IMR-90 (cell line): ENCODE measurements around the gene SH2B3. TPM values are rescaled to one million over a fixed set of nuclear protein-coding genes. Genes with fewer than 3 reads are reported as not detected.

Source experiments
- ATAC-seq: fragments of 200-7000 bp; cut with Tn5 transposase; 2 replicates; pipeline ENCODE4 v1.9.1; 2020; ENCODE audit warnings: low read depth, mild to moderate bottlenecking, moderate library complexity
- BruUV-seq: library from RNA; stranded (reverse); fragments of 400-500 nt; replicated peaks from 2 replicates; lab custom pipeline; 2021; lab: Mats Ljungman, UMichigan
- CTCF ChIA-PET: fragments of 300-600 bp; formaldehyde crosslinking; extraction: SDS; loops from one replicate; lab custom pipeline; 2021; ENCODE audit warnings: antibody characterized with exemption; lab: Yijun Ruan, JAX
- POLR2A ChIA-PET: fragments of 300-600 bp; sonication (Branson Sonifier 250); formaldehyde crosslinking; loops from one replicate; lab custom pipeline; 2022; ENCODE audit warnings: antibody characterized with exemption; ENCODE audit not compliant: unreplicated experiment; lab: Charles Lee
- DNase-seq: peaks from one replicate; pipeline ENCODE4 v3.0.0; 2013
- H2AFZ ChIP-seq: replicated peaks from 2 replicates; pipeline ENCODE3; 2013; ENCODE audit warnings: low read length, mild to moderate bottlenecking; ENCODE audit not compliant: poor library complexity
- H2AK5ac ChIP-seq: 2 replicates; pipeline ENCODE4 v1.6.1; 2013; ENCODE audit warnings: low read depth, low read length, inconsistent platforms
- H2AK9ac ChIP-seq: replicated peaks from 2 replicates; pipeline ENCODE3; 2013; ENCODE audit warnings: mild to moderate bottlenecking, low read depth, low read length, moderate library complexity; ENCODE audit not compliant: poor library complexity
- H2BK120ac ChIP-seq: 2 replicates; pipeline ENCODE4 v1.6.1; 2013; ENCODE audit warnings: low read depth, low read length, inconsistent platforms
- H2BK15ac ChIP-seq: 3 replicates; pipeline ENCODE4 v1.6.1; 2013; ENCODE audit warnings: low read depth, low read length, inconsistent platforms
- H2BK20ac ChIP-seq: 2 replicates; pipeline ENCODE4 v1.6.1; 2013; ENCODE audit warnings: low read depth, mild to moderate bottlenecking, inconsistent platforms, low read length, moderate library complexity
- H2BK5ac ChIP-seq: 2 replicates; pipeline ENCODE4 v1.6.1; 2013; ENCODE audit warnings: mild to moderate bottlenecking, low read depth, low read length, inconsistent platforms; ENCODE audit not compliant: poor library complexity, severe bottlenecking
- H3K14ac ChIP-seq: replicated peaks from 2 replicates; pipeline ENCODE4 v1.6.1; 2013; ENCODE audit warnings: low read depth, low read length, inconsistent platforms
- H3K18ac ChIP-seq: 2 replicates; pipeline ENCODE4 v1.6.1; 2013; ENCODE audit warnings: low read depth, low read length, control low read depth
- H3K23ac ChIP-seq: 2 replicates; pipeline ENCODE4 v1.6.1; 2013; ENCODE audit warnings: low read depth, low read length, inconsistent platforms
- H3K27ac ChIP-seq: 2 replicates; pipeline ENCODE4 v1.5.1; 2013; ENCODE audit warnings: mild to moderate bottlenecking, control low read depth, low read length; ENCODE audit not compliant: insufficient read depth
- H3K27me3 ChIP-seq: 2 replicates; pipeline ENCODE4 v1.6.1; 2013; ENCODE audit warnings: low read length; ENCODE audit not compliant: control insufficient read depth, insufficient read depth
- H3K36me3 ChIP-seq: 2 replicates; pipeline ENCODE4 v1.6.1; 2013; ENCODE audit warnings: low read length, mixed read lengths; ENCODE audit not compliant: control insufficient read depth, insufficient read depth
- H3K4ac ChIP-seq: 2 replicates; pipeline ENCODE4 v1.6.1; 2013; ENCODE audit warnings: low read depth, low read length, inconsistent platforms
- H3K4me1 ChIP-seq: 2 replicates; pipeline ENCODE4 v1.6.1; 2013; ENCODE audit warnings: low read length, mixed read lengths; ENCODE audit not compliant: control insufficient read depth, insufficient read depth
- H3K4me2 ChIP-seq: 2 replicates; pipeline ENCODE4 v1.6.1; 2013; ENCODE audit warnings: low read depth, mild to moderate bottlenecking, control low read depth, low read length, moderate library complexity
- H3K4me3 ChIP-seq: 2 replicates; pipeline ENCODE4 v1.5.1; 2013; ENCODE audit warnings: low read depth, mild to moderate bottlenecking, control low read depth, low read length, moderate library complexity; ENCODE audit not compliant: insufficient read depth
- H3K56ac ChIP-seq: 2 replicates; pipeline ENCODE4 v1.6.1; 2013; ENCODE audit warnings: low read length, inconsistent platforms; ENCODE audit not compliant: insufficient read depth; ENCODE audit errors: extremely low read depth
- H3K79me1 ChIP-seq, 2 experiments: 2 replicates each; pipeline ENCODE4 v1.6.1; 2013; ENCODE audit warnings: low read length in 2 of 2, inconsistent platforms in 1 of 2, low read depth in 1 of 2
- H3K9ac ChIP-seq: 2 replicates; pipeline ENCODE4 v1.6.1; 2013; ENCODE audit warnings: low read depth, low read length, control low read depth
- H3K9me1 ChIP-seq: 2 replicates; pipeline ENCODE4 v1.6.1; 2013; ENCODE audit warnings: low read length, inconsistent platforms; ENCODE audit not compliant: insufficient read depth
- H3K9me3 ChIP-seq: 2 replicates; pipeline ENCODE4 v1.6.1; 2013; ENCODE audit warnings: low read length; ENCODE audit not compliant: control insufficient read depth, insufficient read depth
- H4K20me1 ChIP-seq: 2 replicates; pipeline ENCODE4 v1.6.1; 2013; ENCODE audit warnings: low read length, inconsistent platforms; ENCODE audit not compliant: insufficient read depth
- H4K5ac ChIP-seq: 2 replicates; pipeline ENCODE4 v1.6.1; 2013; ENCODE audit warnings: mild to moderate bottlenecking, low read depth, low read length, control low read depth
- H4K8ac ChIP-seq, 2 experiments: 2 replicates each; pipeline ENCODE4 v1.6.1; 2013; ENCODE audit warnings: low read depth in 2 of 2, low read length in 2 of 2, control low read depth in 1 of 2, inconsistent platforms in 1 of 2
- H4K91ac ChIP-seq: 2 replicates; pipeline ENCODE4 v1.6.1; 2013; ENCODE audit warnings: low read depth, low read length, inconsistent platforms; ENCODE audit not compliant: insufficient read depth
- CEBPB ChIP-seq: IDR thresholded peaks from 2 replicates; pipeline ENCODE4 v1.6.1; 2012; ENCODE audit warnings: low read depth, low read length, improper control_type of control experiment
- FOS ChIP-seq: fragments of 150-350 bp; IDR thresholded peaks from 2 replicates; pipeline ENCODE4 v1.6.1; 2016; ENCODE audit warnings: low read depth, low read length
- POLR2A ChIP-seq: IDR thresholded peaks from 2 replicates; pipeline ENCODE4 v1.6.1; 2012; ENCODE audit warnings: mild to moderate bottlenecking, low read depth, low read length
- WGBS, 2 experiments: methylation state at CpG; one replicate each; pipeline versions ENCODE4 v1.1.5 to v1.1.7; 2013; ENCODE audit warnings: missing lambda C conversion rate in 2 of 2; ENCODE audit not compliant: insufficient read length in 1 of 2; ENCODE audit errors: extremely low coverage in 2 of 2; 5-methylcytosine and 5-hydroxymethylcytosine counted together
- dilution Hi-C: fragments of 300-500 bp; cut with HindIII; formaldehyde crosslinking; loops from one replicate; pipeline ENCODE4 v1.14.3; 2018; ENCODE audit warnings: low sequenced_read_pairs; ENCODE audit not compliant: unreplicated experiment
- in situ Hi-C: fragments of 300-500 bp; cut with MboI; formaldehyde crosslinking; loops from 3 replicates; pipeline ENCODE4 v1.14.3; 2019; ENCODE audit warnings: low sequenced_read_pairs, inconsistent platforms, mixed read lengths
- intact Hi-C: fragments of 100-400 bp; cut with micrococcal nuclease; formaldehyde crosslinking; loops from 2 replicates; pipeline ENCODE4 v1.10.0; 2022
- polyA plus RNA-seq, 3 experiments: library from polyadenylated mRNA; depleted of rRNA; stranded (reverse); fragments of >200 nt; gene quantifications; 2 replicates each; pipeline ENCODE4 v1.2.3, GENCODE V29; 2012; ENCODE audit warnings: low replicate concordance in 1 of 3
- total RNA-seq: library from RNA; depleted of rRNA; stranded (reverse); fragments of >200 nt; gene quantifications from 2 replicates; pipeline ENCODE4 v1.2.3, GENCODE V29; 2012

Gene SH2B3
- total and polyA plus RNA-seq, 2 of the 4 experiments (the other 2 are of a cell fraction) = 9.3 to 20.2 TPM

GRCh38 chr12:111410431-111411184 is 4.9 kb downstream of the SH2B3 start (continued):
- no peak for TF ChIP-seq CEBPB

DNA sequence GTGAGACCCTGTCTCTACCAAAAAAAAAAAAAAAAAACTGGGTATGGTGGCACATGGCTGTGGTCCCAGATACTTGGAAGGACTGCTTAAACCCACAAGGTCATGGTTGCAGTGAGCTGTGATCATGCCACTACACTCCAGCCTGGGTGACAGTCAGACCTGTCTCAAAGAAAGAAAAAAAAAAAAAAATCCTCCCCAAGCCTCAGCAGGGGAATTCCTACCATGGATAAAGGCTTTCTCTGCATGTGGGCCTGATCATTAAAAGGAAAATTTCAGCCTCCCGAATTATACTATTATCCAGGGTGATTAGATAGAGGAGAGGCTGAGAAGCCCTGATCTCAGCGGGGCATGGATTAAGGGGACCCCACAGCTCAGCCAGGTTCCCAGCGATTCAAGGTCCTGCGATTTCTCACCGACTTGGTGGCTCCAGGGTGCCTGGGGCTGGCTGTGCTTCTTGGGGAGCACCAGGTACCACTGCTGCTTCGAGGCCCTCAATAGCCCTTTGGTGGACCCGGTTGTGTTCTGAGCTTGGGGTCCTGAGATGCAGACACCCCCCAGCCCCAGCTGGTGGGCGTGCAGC is 5.6 kb downstream of the SH2B3 start:
- Histone ChIP-seq H4K20me1 (peaks cover 52% of the 10 kb centered on the region), H4K91ac (no peak overlapping the region), H2AK5ac (no peak overlapping the region; the same call in 1 of the 2 replicates), H3K18ac (no peak overlapping the region), H2BK120ac (no peak overlapping the region), H3K23ac (no peak overlapping the region), H3K9me3 (no peaks in the 10 kb centered on the region), H3K27me3 (no peaks in the 10 kb centered on the region), H2BK5ac (peak overlapping the region; percentile 11), H3K14ac (no peak overlapping the region), H4K5ac (no peak overlapping the region), H3K9ac (no peak overlapping the region), H3K9me1 (peaks cover 32% of the 10 kb centered on the region), H2AK9ac (no peak overlapping the region), H4K8ac (peak overlapping the region in 1 of 2 experiments; percentile 19; a peak in 2 of 4 replicates), H3K36me3 (no peaks in the 10 kb centered on the region; the same call in 1 of the 2 replicates), H3K4ac (peak overlapping the region; percentile 21; the same call in 1 of the 2 replicates), H3K4me1 (peaks cover 41% of the 10 kb centered on the region), H3K79me1 (peaks cover 21 to 85% of the 10 kb centered on the region in 2 experiments; a peak in 3 of 4 replicates), H2BK15ac (no peak overlapping the region), H3K27ac (no peak overlapping the region), H3K4me2 (no peak overlapping the region), H3K4me3 (no peak overlapping the region), H3K56ac (no peak overlapping the region), H2AFZ (no peak overlapping the region), H2BK20ac (no peak overlapping the region)
- POLR2A ChIA-PET = no interaction called here
- ATAC-seq (no peak), DNase-seq (no peak)
- intact Hi-C loops = no loop called here
- TF ChIP-seq FOS = no peak
- no peak for TF ChIP-seq POLR2A
- CTCF ChIA-PET = interaction anchor here (0.6 to 4.1 kb wide), 2 partner anchors 14 to 20 kb away, joined by 3 to 21 read pairs; no protein-coding TSS in a partner anchor
- in situ Hi-C loops = no loop called here
- WGBS, 2 experiments = 95% methylated on average over 4 of the region's 8 CpGs; no CpG with 5 or more reads in 1 of the 2 experiments
- dilution Hi-C loops = no loop called here
- BruUV-seq = no TSS peak
